Lower leg skin (tissue), 4 donors: Measurements from ENCODE around the gene TFAP2C. TPM values are rescaled to one million over a fixed set of nuclear protein-coding genes. Genes with fewer than 3 reads are reported as not detected.

Experiments
- DNase-seq, 2 donors: peaks; one replicate each; pipeline ENCODE4 v3.0.0-alpha.2; 2019; ENCODE audit warnings: low spot score in 2 of 2
- H3K4me3 ChIP-seq: fragments of 200-600 bp; sonication (generic); 2 replicates; pipeline ENCODE4 v1.5.1; 2017; ENCODE audit warnings: mild to moderate bottlenecking, low read depth; ENCODE audit not compliant: poor library complexity, severe bottlenecking
- POLR2A ChIP-seq, 2 donors: fragments of 450-650 bp; IDR thresholded peaks; one replicate each; pipeline ENCODE4 v1.6.1; 2016 to 2017; ENCODE audit warnings: antibody characterized with exemption in 2 of 2, mild to moderate bottlenecking in 1 of 2, moderate library complexity in 1 of 2
- WGBS, 2 donors: methylation state at CpG; one replicate each; pipeline ENCODE4 v1.1.5; 2018; 5-methylcytosine and 5-hydroxymethylcytosine counted together
- intact Hi-C: fragments of 100-400 bp; cut with DNase I; formaldehyde crosslinking; loops from one replicate; pipeline ENCODE4 v1.15.0; 2023; ENCODE audit warnings: low total_unique reads
- total RNA-seq, 4 donors: library from RNA; depleted of rRNA; stranded (reverse); fragments of >200 nt; gene quantifications; one replicate each; pipeline ENCODE4 v1.1.0, GENCODE V29; 2016
- TF ChIP-seq, protein P1 (sequence below), 3 donors: fragments of 450-650 bp; IDR thresholded peaks; one replicate each; pipeline ENCODE4 v1.5.1; 2016; ENCODE audit warnings: antibody characterized with exemption in 3 of 3, mild to moderate bottlenecking in 3 of 3, moderate library complexity in 2 of 3

The TFAP2C gene
- total RNA-seq, 4 donors from 2014 or later = 59.6 to 110 (median 79.8) TPM

DNA sequence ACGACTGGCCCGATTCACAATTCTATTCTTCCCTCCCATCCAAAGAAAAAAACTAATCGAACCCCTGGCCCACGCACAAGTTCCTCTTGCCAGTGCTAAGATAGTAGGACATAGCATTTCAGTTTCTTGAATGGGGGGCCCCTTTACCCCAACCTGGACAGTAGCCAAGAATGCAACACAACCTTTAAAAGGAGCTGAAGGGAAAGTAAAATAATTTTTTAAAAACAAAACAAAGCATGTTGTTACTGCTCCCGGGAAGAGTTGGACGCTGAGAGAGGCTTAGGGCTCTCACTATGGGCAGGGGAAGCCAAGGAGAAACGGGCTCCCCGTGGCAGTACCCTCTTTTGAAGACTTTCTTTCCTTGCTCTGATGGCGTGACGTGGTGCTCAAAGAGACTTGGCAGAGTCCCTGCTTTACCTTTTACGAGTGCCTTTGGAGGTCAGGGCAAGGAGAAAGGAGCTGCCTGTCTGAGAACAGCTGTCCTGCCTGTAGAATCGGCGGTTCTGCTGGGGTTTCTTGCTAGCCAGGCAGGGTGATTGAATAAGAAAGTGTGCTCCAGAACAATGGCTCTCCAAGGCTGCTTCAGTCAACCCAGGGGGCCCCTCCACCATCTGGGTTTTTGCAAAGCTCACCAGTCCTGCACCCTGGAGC is 5.8 kb downstream of the TFAP2C start:
- no peak for TF ChIP-seq POLR2A (IDR thresholded peaks at IDR 0.05)
- TF ChIP-seq, protein P1, sequence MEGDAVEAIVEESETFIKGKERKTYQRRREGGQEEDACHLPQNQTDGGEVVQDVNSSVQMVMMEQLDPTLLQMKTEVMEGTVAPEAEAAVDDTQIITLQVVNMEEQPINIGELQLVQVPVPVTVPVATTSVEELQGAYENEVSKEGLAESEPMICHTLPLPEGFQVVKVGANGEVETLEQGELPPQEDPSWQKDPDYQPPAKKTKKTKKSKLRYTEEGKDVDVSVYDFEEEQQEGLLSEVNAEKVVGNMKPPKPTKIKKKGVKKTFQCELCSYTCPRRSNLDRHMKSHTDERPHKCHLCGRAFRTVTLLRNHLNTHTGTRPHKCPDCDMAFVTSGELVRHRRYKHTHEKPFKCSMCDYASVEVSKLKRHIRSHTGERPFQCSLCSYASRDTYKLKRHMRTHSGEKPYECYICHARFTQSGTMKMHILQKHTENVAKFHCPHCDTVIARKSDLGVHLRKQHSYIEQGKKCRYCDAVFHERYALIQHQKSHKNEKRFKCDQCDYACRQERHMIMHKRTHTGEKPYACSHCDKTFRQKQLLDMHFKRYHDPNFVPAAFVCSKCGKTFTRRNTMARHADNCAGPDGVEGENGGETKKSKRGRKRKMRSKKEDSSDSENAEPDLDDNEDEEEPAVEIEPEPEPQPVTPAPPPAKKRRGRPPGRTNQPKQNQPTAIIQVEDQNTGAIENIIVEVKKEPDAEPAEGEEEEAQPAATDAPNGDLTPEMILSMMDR (IDR thresholded peaks at IDR 0.05) = no peak
- DNase-seq = no peak
- no peak overlapping the region for H3K4me3 ChIP-seq
- 42 to 49% methylated on average over 13 of the region's 13 CpGs for WGBS, 2 donors
- intact Hi-C loops = no loop called here

DNA sequence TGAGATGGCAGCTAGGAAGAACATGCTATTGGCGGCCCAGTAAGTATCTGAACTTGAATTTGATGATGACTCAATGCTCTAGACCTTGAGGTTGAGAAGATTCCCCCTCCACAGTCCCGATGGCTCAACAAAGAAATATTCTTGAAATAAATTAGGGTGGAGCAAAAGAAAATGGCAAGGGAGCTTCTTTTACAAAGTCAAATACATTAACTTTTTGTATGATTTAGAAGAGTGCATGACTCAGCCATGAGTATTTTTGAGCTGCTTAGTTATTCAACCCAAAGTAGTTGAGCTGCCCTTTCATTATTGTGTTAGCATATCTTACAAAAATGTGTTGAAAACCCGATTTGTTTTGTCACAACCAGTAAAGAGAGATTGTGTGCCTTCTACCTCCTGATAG is 7.6 kb downstream of the TFAP2C start:
- no peak overlapping the region for H3K4me3 ChIP-seq
- 40 to 48% methylated on average over 3 of the region's 3 CpGs for WGBS, 2 donors
- TF ChIP-seq, protein P1 (IDR thresholded peaks at IDR 0.05) = no peak
- no peak for TF ChIP-seq POLR2A (IDR thresholded peaks at IDR 0.05)
- intact Hi-C loops = no loop called here
- DNase-seq = no peak

DNA sequence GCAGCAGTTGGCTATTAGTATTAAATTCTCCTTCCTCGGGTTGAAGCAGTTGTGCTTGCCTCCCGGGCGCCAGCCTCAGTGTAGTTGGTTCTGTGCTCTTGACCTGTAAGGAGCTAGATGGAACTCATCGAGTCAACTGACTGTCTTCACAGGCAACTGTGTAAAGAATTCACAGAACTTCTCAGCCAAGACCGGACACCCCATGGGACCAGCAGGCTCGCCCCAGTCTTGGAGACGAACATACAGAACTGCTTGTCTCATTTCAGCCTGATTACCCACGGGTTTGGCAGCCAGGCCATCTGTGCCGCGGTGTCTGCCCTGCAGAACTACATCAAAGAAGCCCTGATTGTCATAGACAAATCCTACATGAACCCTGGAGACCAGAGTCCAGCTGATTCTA is 8.5 kb downstream of the TFAP2C start:
- no peak overlapping the region for H3K4me3 ChIP-seq
- WGBS, 2 donors = 41 to 45% methylated on average over 10 of the region's 10 CpGs
- intact Hi-C loops = no loop called here
- DNase-seq = no peak
- TF ChIP-seq POLR2A (IDR thresholded peaks at IDR 0.05) = no peak
- TF ChIP-seq, protein P1 (IDR thresholded peaks at IDR 0.05) = no peak

DNA sequence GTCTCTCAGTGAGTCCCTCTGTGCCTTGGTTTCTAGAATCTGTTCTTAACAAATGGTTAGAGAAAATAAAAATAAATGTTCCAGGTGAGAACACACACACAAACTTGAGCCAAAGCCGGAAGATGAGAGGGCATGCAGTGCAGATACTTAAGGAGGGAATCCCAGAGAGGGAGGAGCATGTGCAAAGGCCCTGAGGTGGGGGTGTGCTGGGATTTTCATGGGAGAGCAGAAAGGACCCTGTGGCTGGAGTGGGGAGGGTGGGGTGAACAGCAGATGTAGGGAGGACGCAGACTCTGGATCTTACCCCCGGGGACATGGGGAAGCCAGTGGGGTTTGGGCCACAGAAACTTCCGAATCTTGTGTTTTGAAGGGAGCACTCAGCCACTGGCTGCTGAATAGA is 17.5 kb downstream of the TFAP2C start:
- intact Hi-C loops = no loop called here
- WGBS, 2 donors = 88 to 90% methylated on average over 4 of the region's 4 CpGs
- no peak for DNase-seq
- no peak overlapping the region for H3K4me3 ChIP-seq
- no peak for TF ChIP-seq POLR2A (IDR thresholded peaks at IDR 0.05)
- TF ChIP-seq, protein P1 (IDR thresholded peaks at IDR 0.05) = no peak

DNA sequence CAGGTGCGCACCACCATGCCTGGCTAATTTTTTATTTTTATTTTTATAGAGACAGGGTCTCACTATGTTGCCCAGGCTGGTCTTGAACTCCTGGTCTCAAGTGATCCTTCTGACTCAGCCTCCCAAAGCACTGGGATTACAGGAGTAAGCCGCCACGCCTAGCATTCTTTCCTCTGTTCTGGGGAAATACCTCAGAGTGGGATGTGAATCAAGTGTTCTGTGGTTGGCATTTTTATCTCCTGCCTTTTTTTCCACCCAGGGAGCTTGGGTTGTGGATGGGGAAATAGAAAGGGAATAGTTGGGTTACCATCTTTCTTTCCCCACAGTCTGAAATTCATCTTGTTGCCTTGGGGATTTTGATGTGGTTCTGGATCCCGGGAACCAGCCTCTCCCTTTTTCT is 24.1 kb downstream of the TFAP2C start:
- H3K4me3 ChIP-seq = no peak overlapping the region
- TF ChIP-seq, protein P1 (IDR thresholded peaks at IDR 0.05) = no peak
- no peak for TF ChIP-seq POLR2A (IDR thresholded peaks at IDR 0.05)
- WGBS, 2 donors = 61 to 72% methylated on average over 4 of the region's 4 CpGs
- DNase-seq = no peak
- intact Hi-C loops = no loop called here

DNA sequence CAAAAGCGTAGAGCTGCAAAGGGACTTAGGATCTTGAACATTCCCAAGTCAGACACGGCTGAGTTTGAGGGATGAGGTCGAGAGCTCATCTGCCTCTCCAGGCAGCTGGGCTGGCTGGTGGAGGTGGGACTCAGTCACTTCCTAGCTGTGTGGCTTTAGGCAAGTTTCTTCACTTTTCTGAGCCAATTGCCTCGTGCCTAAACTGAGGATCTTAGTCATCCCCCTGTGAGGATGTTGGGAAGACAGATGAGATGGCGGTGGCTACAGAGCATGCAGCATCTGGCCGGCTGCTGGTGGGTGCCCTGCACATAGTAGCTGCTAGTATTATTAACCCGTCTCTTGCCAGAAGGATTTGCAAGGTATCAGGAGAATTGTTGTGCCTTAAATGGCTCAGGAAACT is 27.5 kb downstream of the TFAP2C start:
- no peak for DNase-seq
- H3K4me3 ChIP-seq = no peak overlapping the region
- intact Hi-C loops = no loop called here
- TF ChIP-seq, protein P1 (IDR thresholded peaks at IDR 0.05) = no peak
- WGBS, 2 donors = 26 to 28% methylated on average over 7 of the region's 7 CpGs
